ENCODE measurements around the gene KDM5C. TPM values are rescaled to one million over a fixed set of nuclear protein-coding genes. Genes with fewer than 3 reads are reported as not detected.

The KDM5C gene
- total and polyA plus RNA-seq, 2 of the 8 experiments (the other 6 are each of a cell fraction or from before 2014, with no cell fraction given) = 42.4 to 82.2 TPM

GRCh38 chrX:53233536-53233935 lies 8.5 kb upstream of the KDM5C start (continued):
- no peak for TF ChIP-seq NANOG (IDR thresholded peaks at IDR 0.05; ENCODE audit: insufficient read depth, low read depth, low read length, poor library complexity, severe bottlenecking)
- TF ChIP-seq TAF7 (optimal IDR thresholded peaks at IDR 0.05; ENCODE audit: borderline replicate concordance, low read depth, low read length) = no peak
- TF ChIP-seq RXRA (IDR thresholded peaks at IDR 0.05; ENCODE audit: insufficient read depth, low read depth, low read length) = no peak
- TF ChIP-seq SIRT6 (IDR thresholded peaks at IDR 0.05; ENCODE audit: low read length) = no peak
- TF ChIP-seq, protein P1, sequence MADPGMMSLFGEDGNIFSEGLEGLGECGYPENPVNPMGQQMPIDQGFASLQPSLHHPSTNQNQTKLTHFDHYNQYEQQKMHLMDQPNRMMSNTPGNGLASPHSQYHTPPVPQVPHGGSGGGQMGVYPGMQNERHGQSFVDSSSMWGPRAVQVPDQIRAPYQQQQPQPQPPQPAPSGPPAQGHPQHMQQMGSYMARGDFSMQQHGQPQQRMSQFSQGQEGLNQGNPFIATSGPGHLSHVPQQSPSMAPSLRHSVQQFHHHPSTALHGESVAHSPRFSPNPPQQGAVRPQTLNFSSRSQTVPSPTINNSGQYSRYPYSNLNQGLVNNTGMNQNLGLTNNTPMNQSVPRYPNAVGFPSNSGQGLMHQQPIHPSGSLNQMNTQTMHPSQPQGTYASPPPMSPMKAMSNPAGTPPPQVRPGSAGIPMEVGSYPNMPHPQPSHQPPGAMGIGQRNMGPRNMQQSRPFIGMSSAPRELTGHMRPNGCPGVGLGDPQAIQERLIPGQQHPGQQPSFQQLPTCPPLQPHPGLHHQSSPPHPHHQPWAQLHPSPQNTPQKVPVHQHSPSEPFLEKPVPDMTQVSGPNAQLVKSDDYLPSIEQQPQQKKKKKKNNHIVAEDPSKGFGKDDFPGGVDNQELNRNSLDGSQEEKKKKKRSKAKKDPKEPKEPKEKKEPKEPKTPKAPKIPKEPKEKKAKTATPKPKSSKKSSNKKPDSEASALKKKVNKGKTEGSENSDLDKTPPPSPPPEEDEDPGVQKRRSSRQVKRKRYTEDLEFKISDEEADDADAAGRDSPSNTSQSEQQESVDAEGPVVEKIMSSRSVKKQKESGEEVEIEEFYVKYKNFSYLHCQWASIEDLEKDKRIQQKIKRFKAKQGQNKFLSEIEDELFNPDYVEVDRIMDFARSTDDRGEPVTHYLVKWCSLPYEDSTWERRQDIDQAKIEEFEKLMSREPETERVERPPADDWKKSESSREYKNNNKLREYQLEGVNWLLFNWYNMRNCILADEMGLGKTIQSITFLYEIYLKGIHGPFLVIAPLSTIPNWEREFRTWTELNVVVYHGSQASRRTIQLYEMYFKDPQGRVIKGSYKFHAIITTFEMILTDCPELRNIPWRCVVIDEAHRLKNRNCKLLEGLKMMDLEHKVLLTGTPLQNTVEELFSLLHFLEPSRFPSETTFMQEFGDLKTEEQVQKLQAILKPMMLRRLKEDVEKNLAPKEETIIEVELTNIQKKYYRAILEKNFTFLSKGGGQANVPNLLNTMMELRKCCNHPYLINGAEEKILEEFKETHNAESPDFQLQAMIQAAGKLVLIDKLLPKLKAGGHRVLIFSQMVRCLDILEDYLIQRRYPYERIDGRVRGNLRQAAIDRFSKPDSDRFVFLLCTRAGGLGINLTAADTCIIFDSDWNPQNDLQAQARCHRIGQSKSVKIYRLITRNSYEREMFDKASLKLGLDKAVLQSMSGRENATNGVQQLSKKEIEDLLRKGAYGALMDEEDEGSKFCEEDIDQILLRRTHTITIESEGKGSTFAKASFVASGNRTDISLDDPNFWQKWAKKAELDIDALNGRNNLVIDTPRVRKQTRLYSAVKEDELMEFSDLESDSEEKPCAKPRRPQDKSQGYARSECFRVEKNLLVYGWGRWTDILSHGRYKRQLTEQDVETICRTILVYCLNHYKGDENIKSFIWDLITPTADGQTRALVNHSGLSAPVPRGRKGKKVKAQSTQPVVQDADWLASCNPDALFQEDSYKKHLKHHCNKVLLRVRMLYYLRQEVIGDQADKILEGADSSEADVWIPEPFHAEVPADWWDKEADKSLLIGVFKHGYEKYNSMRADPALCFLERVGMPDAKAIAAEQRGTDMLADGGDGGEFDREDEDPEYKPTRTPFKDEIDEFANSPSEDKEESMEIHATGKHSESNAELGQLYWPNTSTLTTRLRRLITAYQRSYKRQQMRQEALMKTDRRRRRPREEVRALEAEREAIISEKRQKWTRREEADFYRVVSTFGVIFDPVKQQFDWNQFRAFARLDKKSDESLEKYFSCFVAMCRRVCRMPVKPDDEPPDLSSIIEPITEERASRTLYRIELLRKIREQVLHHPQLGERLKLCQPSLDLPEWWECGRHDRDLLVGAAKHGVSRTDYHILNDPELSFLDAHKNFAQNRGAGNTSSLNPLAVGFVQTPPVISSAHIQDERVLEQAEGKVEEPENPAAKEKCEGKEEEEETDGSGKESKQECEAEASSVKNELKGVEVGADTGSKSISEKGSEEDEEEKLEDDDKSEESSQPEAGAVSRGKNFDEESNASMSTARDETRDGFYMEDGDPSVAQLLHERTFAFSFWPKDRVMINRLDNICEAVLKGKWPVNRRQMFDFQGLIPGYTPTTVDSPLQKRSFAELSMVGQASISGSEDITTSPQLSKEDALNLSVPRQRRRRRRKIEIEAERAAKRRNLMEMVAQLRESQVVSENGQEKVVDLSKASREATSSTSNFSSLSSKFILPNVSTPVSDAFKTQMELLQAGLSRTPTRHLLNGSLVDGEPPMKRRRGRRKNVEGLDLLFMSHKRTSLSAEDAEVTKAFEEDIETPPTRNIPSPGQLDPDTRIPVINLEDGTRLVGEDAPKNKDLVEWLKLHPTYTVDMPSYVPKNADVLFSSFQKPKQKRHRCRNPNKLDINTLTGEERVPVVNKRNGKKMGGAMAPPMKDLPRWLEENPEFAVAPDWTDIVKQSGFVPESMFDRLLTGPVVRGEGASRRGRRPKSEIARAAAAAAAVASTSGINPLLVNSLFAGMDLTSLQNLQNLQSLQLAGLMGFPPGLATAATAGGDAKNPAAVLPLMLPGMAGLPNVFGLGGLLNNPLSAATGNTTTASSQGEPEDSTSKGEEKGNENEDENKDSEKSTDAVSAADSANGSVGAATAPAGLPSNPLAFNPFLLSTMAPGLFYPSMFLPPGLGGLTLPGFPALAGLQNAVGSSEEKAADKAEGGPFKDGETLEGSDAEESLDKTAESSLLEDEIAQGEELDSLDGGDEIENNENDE (IDR thresholded peaks at IDR 0.05; ENCODE audit: insufficient replicate concordance, low read length) = no peak
- no peak for TF ChIP-seq TCF12 (IDR thresholded peaks at IDR 0.05; ENCODE audit: low read depth, low read length)
- no peak for TF ChIP-seq CREB1 (IDR thresholded peaks at IDR 0.05)
- no peak for TF ChIP-seq SP1 (IDR thresholded peaks at IDR 0.05; ENCODE audit: low read depth, low read length)
- TF ChIP-seq, protein P2, sequence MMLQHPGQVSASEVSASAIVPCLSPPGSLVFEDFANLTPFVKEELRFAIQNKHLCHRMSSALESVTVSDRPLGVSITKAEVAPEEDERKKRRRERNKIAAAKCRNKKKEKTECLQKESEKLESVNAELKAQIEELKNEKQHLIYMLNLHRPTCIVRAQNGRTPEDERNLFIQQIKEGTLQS (IDR thresholded peaks at IDR 0.05; ENCODE audit: insufficient read depth, low read depth, low read length) = no peak

All from H1 (cell line).